Stimulated activated CD4-positive, alpha-beta T cell treated with anti-CD3 and anti-CD28 coated beads, Interleukin-2, amount 100 ng/mL, for 48 hours (primary cell): ENCODE measurements around the gene SGK1.

Experiments
- DNase-seq, 2 donors: peaks; one replicate each; pipeline ENCODE4 v3.0.0-alpha.2; 2020

SGK1 gene

GRCh38 chr6:134317471-134318131 is at the start of gene SGK1:
Gene SGK1 (minus strand): TSS chr6:134318112. CDS start chr6:134317460, 652 bp downstream.
- DNase-seq, result peak in 1 of 2 donors; percentile 11

DNA sequence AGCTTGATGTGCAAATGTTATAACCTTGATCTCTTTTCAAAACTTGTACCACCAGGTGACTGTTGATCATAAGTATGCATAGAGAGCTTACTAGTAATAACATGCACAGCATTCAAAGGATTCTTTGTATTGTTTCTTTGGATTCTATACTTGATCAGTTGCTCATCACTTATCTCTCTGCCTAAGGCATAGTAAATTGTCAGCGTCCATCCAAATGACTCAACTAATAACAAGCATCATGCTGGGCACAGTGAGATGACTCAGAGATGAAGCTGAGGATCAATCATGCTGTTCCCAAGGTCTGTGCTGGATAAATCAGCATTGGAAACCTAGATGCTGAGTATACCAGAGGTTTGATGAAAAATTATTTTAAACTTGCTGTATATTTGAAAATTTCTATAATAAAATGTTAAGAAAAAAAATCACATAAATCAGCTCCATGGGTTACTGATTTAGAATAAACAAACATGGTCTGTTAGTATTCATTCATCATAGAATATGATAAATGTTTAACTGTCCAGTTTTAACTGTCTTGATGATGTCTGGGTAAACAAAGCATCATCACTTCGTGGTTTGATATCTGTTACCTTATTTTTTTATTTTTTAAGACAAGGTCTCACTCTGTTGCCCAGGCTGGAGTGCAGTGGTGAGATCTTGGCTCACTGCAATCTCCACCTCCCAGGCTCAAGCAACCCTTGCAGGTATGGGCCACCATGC is 45.6 kb upstream of the SGK1 start:
- no peak for DNase-seq

DNA sequence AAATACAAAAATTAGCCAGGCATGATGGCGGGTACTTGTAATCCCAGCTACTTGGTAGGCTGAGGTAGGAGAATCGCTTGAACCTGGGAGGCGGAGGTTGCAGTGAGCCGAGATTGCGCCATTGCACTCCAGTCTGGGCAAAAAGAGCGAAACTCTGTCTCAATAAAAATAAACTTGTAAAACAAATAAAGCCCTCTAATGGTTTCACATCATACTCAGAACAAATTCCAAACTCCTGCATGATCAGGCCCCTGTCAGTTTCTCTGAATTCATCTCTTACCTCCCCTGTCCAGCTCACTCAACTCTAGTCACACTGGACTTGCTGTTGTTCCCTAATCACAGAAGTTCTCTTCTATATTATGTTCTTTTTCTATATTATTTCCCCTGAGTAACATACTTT is 43.1 kb upstream of the SGK1 start:
- DNase-seq, result no peak

DNA sequence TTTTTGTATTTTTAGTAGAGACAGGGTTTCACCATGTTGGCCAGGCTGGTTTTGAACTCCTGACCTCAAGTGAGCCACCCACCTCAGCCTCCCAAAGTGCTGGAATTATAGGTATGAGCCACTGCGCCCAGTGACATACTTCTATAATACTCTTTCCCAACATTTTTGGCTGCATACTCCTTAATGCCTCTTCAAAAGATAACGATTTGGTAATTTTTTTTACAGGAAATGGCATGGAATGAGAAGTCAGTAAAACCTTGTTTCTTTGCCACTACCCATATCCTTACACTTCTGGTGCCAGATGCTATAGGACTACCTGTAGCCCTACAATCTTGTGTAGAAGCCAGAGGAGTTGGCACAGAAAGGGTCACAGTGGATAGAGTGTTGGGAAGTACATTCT is 41.4 kb upstream of the SGK1 start:
- no peak for DNase-seq

- DNase-seq, result no peak
Observed at GRCh38 chr6:134358320-134358719, 40.4 kb upstream of the SGK1 start.

GRCh38 chr6:134357022-134357487 is 39.1 kb upstream of the SGK1 start:
- DNase-seq, result no peak

- no peak for DNase-seq
Observed at GRCh38 chr6:134356405-134356804, 38.5 kb upstream of the SGK1 start.

DNA sequence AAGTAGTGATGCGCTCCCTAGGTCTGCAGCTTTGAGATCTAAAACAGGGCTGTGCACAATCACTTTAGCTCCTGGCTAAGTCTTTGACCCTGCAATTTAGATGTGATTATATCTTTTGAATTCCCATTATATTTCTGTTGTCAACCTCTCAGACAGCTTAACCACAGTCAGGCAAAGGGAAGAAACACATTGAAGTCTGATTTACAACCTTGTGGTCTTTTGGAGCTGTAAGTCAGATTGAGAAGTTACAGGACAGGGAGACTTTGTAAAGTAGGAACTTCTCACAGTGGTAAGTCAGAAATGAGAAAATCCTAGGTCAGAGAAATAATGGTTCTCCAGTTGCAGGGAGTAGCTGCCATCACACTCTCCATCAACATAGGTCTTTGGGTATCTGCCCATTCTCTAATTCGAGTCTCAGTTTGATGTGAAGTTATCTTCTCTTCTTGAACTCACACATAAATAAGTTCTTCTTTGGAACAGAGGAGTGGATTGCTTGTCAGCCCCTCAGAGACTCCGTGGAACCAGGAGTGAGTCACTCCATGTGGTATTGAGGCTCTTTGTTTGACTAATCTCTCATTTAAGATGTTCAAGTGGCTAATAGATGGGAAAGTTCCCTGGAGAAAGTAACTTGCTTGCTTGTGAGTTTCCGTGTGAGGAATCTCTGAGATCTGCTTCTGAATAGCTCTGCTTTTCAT is 35.0 kb upstream of the SGK1 start:
- no peak for DNase-seq

GRCh38 chr6:134351615-134352474 is 33.9 kb upstream of the SGK1 start:
- no peak for DNase-seq

- DNase-seq, result no peak
Observed at GRCh38 chr6:134347885-134348805, 30.2 kb upstream of the SGK1 start.

DNA sequence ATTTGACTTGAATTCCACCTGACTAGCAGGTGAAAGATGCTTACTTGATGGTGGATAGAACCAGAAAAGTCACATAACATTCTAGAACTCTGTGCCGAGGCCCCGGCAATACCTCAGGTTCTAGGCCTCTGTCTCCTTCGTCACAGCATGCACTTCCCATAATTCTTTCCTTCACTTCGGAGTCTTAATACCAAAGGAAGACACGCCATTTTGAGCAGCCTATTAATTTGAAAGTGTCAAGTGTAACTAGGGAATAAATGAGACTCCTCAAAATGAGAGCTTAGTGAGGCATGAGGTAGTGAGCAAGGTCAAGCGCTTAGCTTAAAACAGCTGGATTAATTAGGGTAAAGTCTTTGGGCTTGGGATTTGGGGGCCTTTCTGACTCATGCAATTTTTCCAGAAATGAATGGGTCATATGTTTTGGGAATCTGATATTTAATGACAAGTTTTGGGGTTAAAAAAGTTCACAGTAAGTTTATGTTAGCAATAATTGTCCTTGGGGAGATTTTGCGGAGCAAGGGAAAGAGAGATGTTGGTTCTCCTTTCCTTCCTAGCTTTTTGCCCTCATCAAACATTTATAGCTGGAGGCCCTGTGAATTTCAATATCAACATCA is 29.1 kb upstream of the SGK1 start:
- no peak for DNase-seq

GRCh38 chr6:134345789-134346188 is 27.9 kb upstream of the SGK1 start:
- DNase-seq, result no peak

- no peak for DNase-seq
Observed at GRCh38 chr6:134343066-134343465, 25.2 kb upstream of the SGK1 start.

- no peak for DNase-seq
Observed at GRCh38 chr6:134341999-134342567, 24.2 kb upstream of the SGK1 start.

DNA sequence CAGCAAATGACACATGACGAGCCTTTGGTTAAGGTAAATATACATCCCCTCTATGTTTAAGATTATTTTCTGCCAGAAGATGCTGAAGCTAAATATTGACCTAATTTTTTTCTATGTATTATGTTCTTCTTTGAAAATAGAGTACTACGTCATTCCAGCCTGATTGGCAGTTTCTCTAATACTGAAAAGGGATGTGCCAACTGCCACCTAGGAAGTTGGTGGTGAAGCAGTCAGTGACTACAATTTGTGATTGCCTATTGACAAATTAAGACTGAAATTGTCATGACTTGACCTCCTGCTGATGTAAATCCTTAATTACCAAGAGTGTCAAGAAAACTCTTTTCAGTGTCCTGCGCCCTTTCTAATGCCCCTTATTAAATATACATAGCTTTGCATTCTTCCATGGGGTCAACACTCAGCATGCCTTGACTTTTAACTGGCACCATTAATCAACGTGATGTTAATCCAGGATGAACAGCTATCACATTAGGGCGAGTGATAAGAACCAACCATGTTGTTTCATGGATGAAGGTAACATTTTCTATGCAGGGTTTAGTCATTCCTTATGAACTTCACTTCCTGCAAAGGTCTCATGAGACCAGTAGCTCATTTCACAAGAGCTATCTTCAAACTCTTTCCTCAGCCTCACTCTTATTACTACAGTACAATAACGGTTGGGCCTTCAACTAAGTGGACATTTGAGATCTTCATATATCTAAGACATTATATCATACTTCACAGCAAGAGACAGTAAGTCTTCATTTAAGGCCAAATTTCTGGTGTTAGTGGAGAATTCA is 22.5 kb upstream of the SGK1 start:
- DNase-seq, result no peak

GRCh38 chr6:134339216-134339615 is 21.3 kb upstream of the SGK1 start:
- DNase-seq, result no peak

- DNase-seq, result no peak
Observed at GRCh38 chr6:134331256-134331655, 13.3 kb upstream of the SGK1 start.

- DNase-seq, result no peak
Observed at GRCh38 chr6:134330555-134330954, 12.6 kb upstream of the SGK1 start.

GRCh38 chr6:134328792-134329191 is 10.9 kb upstream of the SGK1 start:
- no peak for DNase-seq

DNA sequence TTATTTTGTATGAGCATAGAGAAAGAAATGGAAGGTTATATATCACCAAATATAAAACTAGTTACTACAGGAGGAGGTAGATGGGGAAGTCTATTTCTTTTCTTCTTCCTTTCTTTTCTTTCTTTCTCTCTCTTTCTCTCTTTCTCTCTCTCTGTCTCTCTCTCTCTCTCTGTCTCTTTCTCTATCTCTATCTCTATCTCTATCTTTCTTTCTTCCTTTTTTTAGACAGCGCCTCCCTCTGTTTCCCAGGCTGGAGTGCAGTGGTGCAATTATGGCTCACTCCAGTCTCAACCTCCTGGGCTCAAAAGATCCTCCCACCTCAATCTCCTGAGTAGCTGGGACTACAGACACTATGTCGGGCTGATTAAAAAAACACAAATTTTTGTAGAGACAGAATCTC is 10.2 kb upstream of the SGK1 start:
- no peak for DNase-seq
